IMR-90 (cell line): Measurements from ENCODE around the gene LHFPL6.

Experiments
- BHLHE40 ChIP-seq: fragments of 150-350 bp; IDR thresholded peaks from 2 replicates; pipeline ENCODE4 v1.6.1; 2016; ENCODE audit warnings: mild to moderate bottlenecking, low read depth, low read length
- CEBPB ChIP-seq: IDR thresholded peaks from 2 replicates; pipeline ENCODE4 v1.6.1; 2012; ENCODE audit warnings: low read depth, low read length, improper control_type of control experiment
- POLR2A ChIP-seq: IDR thresholded peaks from 2 replicates; pipeline ENCODE4 v1.6.1; 2012; ENCODE audit warnings: mild to moderate bottlenecking, low read depth, low read length
- RAD21 ChIP-seq: IDR thresholded peaks from 2 replicates; pipeline ENCODE4 v1.6.1; 2012; ENCODE audit warnings: low read length, improper control_type of control experiment
- TF ChIP-seq, protein P1 (sequence below): conservative IDR thresholded peaks from 2 replicates; pipeline ENCODE4 v1.5.1; 2012; ENCODE audit warnings: mild to moderate bottlenecking, low read depth, low read length, improper control_type of control experiment
- TF ChIP-seq, protein P2 (sequence below): fragments of 150-350 bp; IDR thresholded peaks from 2 replicates; pipeline ENCODE4 v1.6.1; 2016; ENCODE audit warnings: low read depth, mild to moderate bottlenecking, low read length, moderate library complexity, borderline replicate concordance

DNA sequence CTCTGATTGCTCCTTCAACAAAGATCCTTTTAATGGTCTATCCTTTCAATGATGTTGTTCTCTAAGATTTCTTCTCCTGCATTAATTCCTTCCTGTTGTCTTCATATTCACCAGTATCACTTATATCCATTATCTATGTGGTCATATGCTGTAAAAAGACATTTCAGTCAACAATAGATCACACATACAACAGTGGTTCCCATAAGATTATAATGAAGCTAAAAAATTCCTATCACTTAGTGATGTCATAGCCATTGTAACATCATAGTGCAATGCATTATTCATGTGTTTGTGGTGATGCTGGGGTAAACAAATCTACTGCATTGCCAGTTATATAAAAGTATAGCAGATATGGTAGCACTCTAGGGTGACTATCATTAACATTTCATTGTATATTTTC lies 266.1 kb downstream of the LHFPL6 start:
- TF ChIP-seq, protein P1, sequence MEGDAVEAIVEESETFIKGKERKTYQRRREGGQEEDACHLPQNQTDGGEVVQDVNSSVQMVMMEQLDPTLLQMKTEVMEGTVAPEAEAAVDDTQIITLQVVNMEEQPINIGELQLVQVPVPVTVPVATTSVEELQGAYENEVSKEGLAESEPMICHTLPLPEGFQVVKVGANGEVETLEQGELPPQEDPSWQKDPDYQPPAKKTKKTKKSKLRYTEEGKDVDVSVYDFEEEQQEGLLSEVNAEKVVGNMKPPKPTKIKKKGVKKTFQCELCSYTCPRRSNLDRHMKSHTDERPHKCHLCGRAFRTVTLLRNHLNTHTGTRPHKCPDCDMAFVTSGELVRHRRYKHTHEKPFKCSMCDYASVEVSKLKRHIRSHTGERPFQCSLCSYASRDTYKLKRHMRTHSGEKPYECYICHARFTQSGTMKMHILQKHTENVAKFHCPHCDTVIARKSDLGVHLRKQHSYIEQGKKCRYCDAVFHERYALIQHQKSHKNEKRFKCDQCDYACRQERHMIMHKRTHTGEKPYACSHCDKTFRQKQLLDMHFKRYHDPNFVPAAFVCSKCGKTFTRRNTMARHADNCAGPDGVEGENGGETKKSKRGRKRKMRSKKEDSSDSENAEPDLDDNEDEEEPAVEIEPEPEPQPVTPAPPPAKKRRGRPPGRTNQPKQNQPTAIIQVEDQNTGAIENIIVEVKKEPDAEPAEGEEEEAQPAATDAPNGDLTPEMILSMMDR: no peak
- TF ChIP-seq POLR2A (no peak), CEBPB (no peak), RAD21 (no peak), BHLHE40 (no peak)
- TF ChIP-seq, protein P2, sequence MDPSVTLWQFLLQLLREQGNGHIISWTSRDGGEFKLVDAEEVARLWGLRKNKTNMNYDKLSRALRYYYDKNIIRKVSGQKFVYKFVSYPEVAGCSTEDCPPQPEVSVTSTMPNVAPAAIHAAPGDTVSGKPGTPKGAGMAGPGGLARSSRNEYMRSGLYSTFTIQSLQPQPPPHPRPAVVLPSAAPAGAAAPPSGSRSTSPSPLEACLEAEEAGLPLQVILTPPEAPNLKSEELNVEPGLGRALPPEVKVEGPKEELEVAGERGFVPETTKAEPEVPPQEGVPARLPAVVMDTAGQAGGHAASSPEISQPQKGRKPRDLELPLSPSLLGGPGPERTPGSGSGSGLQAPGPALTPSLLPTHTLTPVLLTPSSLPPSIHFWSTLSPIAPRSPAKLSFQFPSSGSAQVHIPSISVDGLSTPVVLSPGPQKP: no peak
